CD4-positive, alpha-beta T cell treated with Interleukin-4 for 4 hours (primary cell): Measurements from ENCODE around the gene NOB1.

ENCODE experiments used
- DNase-seq: peaks from one replicate; pipeline ENCODE4 v3.0.0-alpha.2; 2020

Gene NOB1

GRCh38 chr16:69718111-69718764 is 36.5 kb downstream of the NOB1 start:
- no peak for DNase-seq

GRCh38 chr16:69717066-69717465 is 37.7 kb downstream of the NOB1 start:
- DNase-seq = no peak

DNA sequence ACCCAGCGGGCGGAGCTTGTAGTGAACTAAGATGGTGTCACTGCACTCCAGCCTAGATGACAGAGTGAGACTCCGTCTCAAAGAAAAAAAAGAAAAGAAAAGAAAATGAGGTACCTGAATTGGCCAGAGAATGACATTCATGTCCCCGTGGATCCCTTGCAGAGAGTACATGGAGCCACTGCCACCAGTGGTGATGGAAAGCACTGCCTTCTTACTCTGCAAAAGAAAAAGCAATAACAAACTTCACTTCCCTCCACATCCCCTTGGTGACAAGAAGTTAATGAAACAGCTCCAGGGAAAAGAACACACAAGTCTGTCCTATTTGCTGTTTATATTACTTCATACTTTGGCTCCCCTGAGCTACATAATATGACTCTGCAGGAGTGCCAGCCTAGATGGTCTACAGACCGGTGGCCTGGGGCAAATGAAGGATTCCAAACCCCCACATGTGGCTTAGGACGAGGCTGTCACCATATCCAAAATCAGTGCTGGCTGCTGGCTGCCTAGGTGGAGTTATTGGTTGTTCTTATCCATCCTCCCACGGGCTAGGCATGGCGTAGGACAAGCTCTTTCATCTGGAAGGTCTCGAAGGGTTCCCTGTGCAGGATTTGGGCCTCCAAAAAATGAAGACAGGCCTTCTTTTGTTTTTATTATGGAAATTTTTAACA is 41.7 kb downstream of the NOB1 start:
- no peak for DNase-seq

GRCh38 chr16:69712277-69712676 is 42.4 kb downstream of the NOB1 start:
- no peak for DNase-seq

DNA sequence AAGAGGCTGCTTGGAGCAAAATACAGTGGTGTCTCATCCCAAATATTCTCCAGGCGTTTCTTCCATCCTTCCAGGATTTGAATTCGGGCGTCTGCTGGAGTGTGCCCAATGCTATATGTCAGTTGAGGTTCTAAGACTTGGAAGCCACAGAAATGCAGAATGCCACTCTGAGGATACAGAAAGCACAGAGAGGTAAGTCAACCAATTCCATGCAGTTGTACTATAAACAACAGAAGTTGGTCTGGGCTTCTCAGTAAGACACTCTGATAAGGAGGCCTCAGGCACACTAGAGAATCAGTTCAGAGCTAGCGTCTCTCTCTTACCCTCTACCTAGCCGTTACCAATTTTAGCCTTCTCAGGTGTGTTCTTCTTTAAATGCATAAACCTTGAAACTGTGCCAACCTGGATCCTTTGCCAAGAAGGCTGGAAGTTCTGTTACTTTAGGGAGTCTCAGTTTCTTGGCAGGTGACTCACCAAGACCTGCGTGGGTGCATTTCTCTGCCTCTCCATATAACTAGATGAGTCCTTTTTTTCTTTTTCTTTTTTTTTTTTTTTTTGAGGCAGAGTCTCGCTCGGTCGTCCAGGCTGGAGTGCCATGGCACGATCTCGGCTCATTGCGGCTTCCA is 43.5 kb downstream of the NOB1 start:
- DNase-seq = no peak

GRCh38 chr16:69709456-69710084 is 45.2 kb downstream of the NOB1 start:
- peak; percentile 68 for DNase-seq

DNA sequence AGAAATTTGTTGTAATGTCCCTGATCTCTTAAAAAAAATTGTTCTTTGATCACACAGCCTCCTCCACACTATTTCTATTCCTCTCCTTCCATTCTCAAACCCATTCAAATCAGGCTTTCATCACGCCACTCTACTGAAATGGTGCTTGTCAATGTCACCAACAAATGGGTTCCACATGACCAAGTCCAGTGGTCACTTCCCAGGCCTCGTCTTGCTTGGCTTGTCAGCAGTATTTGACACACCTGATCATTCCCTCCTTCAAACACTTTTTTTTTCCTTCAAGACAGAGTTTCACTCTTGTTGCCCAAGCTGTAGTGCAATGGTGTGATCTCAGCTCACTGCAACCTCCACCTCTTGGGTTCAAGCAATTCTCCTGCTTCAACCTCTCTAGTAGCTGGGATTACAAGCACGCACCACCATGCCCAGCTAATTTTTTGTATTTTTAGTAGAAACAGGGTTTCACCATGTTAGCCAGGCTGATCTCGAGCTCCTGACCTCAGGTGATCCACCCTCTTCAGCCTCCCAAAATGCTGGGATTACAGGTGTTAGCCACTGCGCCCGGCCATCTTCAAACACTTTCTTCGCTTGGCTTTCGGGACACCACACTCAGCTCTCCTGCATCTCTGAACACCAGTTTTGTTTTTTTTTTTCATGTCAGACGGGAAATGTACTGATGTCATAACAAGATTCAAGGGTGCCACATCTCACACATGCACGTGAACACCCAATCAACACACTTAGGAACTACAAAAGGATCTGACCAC is 46.6 kb downstream of the NOB1 start:
- no peak for DNase-seq

GRCh38 chr16:69706975-69707340 is 47.8 kb downstream of the NOB1 start:
- DNase-seq = no peak

GRCh38 chr16:69706256-69706974 is 48.3 kb downstream of the NOB1 start:
- DNase-seq = no peak

GRCh38 chr16:69703638-69704037 is 51.1 kb downstream of the NOB1 start:
- no peak for DNase-seq

DNA sequence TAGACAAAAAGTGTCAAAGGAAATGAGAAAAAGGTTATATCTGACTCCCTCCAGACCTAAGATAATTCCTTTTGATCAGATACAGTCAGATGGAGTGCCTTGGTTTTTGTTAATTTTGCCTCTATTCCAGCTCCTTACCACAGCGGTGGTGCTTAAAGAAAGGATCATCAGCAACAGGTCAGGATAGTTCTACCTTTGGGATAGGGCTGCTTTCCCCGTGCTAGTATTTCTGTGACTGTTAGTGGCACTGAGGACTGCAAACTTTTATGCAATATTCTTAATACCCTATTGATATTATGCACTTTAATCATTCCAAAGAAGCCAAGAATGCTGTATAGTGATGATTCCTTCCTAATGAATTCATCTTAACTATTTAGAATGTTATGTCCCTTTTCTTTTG is 52.9 kb downstream of the NOB1 start:
- DNase-seq = no peak

GRCh38 chr16:69701452-69701851 is 53.3 kb downstream of the NOB1 start:
- DNase-seq = no peak

- DNase-seq = no peak
Observed at GRCh38 chr16:69699915-69700314, 54.8 kb downstream of the NOB1 start.

DNA sequence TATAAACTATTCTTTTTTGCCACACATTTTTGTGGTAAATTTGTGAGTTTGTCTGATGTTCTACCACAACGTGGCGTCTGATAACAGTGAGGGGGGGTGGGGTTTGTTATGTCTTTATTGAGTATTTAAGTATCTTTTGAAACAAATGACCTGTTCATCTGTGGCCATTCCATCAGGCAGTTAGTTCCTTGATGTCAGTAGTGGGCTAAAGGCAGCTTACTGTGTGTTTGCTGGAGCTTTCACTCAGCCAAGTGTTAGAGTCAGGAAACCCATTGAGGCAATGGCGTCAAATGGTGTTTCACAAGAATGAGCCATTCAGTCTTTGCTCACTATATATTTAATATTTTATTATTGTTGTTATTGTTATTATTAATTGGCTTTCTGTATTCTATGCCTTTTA is 56.3 kb downstream of the NOB1 start:
- DNase-seq = no peak

- DNase-seq = no peak
Observed at GRCh38 chr16:69693916-69694315, 60.8 kb downstream of the NOB1 start.

DNA sequence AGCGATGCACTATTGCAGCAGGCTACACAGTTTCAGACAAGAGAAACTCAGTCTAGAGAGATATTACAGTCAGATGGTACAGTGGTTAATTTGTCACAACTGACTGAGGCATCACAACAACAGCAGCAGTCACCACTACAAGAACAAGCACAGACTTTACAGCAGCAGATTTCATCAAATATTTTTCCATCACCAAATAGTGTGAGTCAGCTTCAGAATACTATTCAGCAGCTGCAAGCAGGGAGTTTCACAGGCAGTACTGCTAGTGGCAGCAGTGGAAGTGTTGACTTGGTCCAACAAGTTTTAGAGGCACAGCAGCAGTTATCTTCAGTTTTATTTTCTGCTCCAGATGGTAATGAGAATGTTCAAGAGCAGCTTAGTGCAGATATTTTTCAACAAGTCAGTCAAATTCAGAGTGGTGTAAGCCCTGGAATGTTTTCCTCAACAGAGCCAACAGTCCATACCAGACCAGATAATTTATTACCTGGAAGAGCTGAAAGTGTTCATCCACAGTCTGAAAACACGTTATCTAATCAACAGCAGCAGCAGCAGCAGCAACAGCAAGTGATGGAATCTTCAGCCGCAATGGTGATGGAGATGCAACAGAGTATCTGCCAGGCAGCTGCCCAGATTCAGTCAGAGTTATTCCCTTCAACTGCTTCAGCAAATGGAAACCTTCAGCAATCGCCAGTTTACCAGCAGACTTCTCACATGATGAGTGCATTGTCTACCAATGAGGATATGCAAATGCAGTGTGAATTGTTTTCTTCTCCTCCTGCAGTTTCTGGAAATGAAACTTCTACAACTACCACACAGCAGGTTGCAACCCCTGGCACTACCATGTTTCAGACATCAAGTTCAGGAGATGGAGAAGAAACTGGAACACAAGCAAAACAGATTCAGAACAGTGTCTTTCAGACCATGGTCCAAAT is 62.5 kb downstream of the NOB1 start:
- DNase-seq = no peak
